Middle frontal gyrus (tissue), 1 donor: ENCODE results near the gene ARHGAP36.

ENCODE experiments used
- DNase-seq: peaks from one replicate; pipeline ENCODE4 v3.0.0-alpha.2; 2015; ENCODE audit warnings: low spot score; ENCODE audit errors: extremely low spot score

The ARHGAP36 gene

DNA sequence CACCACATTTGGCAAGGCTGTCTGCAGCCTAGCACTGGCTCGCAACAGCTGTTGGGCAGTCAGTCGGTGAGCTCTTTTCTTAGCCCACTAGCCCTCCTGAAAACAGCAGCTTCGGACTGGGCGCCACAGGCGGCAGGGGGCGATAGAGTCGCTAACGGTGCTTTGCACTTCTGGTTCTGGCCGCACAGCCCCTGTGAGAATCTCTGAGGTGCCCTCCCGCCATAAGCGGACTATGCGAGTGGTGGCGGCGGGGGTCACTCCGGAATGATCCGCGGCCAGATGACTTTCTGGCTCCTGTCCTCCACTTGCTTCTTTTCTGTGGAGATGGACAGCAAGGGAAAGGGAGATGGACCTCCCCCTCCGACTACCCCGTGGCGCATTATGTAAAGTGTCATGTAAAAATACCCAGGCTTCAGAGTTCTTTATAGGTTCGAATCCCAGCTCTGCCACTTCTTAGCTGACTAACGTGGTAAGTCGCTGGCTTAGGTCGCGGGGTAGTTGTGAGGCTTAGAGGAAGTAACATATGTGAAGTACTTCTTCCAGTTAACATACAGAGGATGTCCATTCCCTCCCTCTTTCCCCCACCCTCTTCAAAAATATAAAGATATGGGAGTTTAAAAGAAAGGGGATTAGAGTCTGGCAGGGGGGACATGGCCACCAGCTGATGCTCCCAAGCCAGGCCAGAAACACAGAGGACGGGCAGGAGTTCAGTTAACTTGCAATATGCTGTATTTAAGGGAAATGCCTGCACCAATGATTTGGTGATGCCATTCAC, 11.0 kb downstream of the ARHGAP36 start:
- DNase-seq, result no peak

DNA sequence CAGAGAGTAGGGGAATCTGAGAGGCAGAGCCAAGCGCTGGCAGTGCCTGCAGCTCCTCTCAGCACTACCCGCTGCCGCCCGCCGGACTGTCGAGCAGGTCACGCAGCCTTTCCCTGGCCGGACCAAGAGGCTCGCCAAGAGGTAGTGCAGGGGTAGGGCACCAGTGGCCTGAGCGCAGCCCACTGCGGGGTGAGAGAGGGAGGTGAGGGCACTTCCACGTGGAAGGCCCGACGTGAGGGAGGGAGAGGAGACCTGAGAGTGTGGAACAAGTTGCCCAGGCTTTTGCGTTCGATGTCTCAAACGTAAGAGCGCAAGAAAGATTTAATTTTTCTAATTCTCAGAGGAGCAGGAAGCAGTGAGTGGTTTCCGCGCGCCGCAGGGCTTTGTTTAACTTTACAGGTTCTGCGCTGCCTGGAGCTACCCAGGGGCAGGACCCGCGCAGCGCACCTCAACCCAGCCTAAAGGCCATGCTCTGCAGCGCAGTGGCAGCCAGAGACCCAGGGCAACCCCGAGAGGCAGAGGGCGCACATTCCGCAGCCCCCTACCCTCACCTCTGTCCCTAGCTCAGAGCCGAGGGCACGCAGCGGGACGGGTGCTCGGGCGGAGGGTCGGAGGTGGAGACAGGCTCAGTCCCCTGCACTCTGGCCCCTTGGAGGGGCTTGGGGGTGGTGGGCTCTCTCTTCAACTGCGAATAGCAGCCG, 14.9 kb downstream of the ARHGAP36 start:
- no peak for DNase-seq

- no peak for DNase-seq
These were observed 15.5 kb downstream of the ARHGAP36 start for GRCh38 chrX:131073607-131074006.

DNA sequence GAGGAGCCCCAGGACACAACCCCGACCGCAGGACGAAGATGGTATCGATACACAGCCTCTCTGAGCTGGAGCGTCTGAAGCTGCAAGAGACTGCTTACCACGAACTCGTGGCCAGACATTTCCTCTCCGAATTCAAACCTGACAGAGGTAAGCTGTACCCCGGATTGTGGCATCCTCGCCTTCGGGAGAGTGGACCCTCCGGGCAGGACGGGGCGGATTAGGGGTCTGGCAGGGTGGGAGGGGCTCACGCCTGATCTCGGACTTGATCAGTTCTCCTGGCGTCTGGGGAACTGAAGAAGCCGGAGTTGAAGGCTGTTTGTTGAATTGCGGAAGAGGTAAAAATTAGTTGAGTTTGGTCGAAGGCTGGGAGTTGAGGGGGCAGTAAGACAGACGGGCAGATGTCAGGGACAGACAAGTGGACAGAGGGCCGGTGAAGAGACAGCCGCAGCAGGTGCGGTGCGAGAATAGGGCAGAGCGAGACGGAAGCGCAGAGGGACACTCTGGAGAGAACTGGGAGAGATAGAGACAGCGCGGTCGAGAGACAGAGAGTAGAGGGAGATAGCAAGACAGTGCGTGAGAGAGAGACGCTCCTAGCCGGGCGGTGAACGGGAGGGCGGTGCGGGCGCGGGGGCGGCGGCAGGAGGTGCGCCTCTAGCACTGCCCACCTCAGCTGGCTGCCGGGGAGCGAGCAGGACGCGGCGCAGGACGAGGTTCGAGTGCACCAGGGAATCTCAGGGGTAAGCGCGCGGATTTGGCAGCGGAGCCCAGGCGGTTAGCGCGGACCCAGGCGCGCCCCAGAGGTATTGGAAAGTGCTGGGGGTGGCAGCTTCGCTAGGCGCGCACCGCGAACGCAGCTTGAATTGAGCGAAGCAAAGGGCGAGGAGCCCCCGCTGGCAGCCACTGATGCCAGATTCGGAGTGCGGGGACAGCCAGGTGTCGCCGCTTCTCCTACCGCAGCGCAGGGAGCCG, 23.9 kb downstream of the ARHGAP36 start:
- no peak for DNase-seq

- DNase-seq, result no peak
These were observed 25.5 kb downstream of the ARHGAP36 start for GRCh38 chrX:131083510-131084142.

GRCh38 chrX:131084145-131084544, 26.0 kb downstream of the ARHGAP36 start:
- no peak for DNase-seq

DNA sequence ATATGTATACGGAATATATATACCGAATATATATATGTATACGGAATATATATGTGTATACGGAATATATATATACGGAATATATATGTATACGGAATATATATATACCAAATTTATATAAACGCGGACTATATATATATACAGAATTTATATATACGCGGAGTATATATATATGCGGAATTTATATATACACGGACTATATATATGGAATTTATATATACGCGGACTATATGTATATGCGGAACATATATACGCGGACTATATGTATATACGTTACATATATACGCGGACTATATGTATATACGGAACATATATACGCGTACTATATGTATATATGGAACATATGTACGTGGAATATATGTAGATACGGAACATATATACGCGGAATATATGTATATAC, 78.6 kb downstream of the ARHGAP36 start:
- no peak for DNase-seq

- DNase-seq, result no peak
These were observed 80.9 kb downstream of the ARHGAP36 start for GRCh38 chrX:131139072-131139471.
